HG03135 (cell line): ENCODE data around the gene MRPL38.
A peak's percentile ranks its signal among the peaks of the same experiment; 100 is the strongest.

Source experiments
- ATAC-seq: cut with Tn5 transposase; IDR thresholded peaks from one replicate; pipeline ENCODE4 v1.9.1; 2021; ENCODE audit warnings: mild to moderate bottlenecking, moderate library complexity; ENCODE audit not compliant: unreplicated experiment

MRPL38 gene

DNA sequence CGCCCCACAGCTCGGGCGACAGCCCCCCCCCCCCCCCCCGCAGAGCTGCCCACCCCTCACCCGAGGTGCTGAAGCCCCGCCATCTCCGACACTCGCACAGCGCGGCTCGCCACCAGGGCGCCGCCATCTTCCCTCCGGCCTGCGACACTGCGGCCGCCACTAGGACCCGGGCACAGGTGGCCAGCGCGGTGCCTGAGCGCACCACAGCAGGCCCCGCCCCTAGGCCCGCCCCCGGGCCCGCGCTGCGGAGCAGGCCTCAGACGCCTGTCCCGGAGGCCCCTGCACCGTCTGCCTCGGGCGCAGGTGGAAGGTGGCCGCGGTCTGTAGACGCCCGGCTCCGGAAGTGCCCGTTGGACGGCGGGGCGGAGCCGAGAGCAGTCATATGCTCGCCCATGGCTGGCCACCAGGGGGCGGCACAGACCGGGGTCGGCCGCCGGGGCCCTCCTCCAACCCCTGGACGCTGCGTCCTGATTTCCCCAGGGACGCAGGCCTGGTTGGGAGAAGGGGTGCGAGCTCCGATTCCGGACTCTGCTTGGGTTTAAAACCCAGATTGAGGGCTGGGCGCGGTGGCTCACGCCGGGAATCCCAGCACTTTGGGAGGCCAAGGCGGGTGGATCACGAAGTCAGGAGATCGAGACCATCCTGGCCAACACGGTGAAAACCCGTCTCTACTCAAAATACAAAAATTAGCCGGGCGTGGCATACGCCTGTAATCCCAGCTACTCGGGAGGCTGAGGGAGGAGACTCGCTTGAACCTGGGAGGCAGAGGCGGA lies at the start of gene MRPL38:
Gene MRPL38, minus strand, starts transcription at position 136 of the 773 bp plus-strand sequence. Its CDS starts 9 bp downstream, at position 127.
- peak; percentile 96 for ATAC-seq

DNA sequence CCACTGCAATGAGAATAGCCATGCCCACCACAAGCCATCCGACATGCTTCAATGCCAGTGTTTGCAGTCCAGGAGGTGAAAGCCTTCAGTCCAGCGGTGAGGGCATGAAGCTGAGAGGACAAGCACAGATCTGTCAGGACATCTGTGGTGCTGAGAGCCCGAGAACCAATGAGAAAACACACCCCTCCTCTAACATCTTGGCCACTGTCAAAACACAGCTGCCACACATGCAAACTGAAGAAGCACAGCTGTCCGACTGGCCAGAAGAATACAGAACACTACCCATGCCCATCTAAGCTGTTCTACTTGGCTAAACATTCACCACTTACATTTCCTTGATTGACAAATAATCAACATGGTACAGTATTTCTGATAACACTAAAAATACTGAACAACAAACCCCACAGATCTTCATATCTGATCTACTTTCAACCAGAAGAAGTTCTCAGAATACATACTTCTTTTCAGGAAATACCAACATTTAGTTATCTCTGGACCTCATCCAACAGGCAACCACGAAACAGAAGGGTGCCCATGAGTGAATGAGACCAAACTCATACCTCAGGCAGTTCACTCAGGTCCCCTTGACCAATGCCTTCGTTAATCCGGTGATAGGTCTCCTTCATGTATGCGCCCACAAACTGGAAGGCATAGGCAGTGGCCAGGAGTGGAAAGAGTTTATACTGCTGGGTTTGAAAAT lies 46.3 kb upstream of the MRPL38 start:
- no peak for ATAC-seq

DNA sequence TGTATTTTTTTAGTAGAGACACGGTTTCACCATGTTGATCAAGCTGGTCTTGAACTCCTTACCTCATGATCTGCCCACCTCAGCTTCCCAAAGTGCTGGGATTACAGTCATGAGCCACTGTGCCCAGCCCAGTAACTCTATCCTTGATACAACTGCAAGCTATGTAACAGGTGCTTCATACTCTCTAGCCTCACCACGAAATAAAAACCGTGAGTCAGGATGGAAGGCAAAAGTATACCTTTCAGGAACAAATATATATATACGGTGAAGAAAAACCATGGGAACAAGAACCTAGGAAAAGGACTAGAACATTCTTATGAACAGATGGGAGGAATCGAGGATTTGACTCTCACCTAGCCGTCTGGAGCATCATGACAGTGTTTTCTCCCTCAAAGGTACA lies 45.7 kb upstream of the MRPL38 start:
- ATAC-seq: no peak

DNA sequence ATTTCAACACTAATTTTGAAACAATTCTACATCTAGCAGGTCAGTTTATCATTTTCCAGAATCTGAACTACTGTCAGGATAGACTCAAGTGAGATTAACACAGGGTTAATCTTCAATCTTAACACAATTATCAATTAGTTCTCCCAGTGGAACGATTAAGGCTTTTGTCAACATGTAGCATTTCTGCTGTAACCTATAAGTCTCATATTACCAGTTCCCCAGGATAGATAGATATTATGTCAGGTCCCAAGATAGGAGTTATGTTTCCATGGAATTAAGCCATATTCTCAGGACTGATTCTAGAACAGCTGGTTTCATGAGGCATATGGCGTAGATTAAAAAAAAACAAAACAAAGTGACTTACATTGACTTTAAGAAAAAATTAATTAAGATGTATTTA lies 40.5 kb upstream of the MRPL38 start:
- ATAC-seq: no peak

DNA sequence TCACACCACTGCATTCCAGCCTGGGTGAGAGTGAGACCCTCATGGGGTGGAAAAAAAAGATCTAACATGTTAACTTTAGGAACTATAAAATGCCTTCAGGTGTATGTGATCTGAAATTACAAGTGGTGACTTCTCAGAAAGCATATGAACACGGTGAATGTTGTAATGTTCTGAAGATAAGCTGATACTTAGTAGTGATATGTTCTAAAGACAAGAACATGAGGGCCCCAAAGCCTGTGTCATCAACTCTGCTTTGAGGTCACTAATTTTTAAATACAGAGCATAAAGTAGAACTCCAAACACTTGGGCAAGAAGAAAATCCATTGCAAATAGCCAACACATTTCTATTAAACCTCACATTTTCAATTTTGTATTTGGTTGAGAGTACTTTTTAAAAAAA lies 38.8 kb upstream of the MRPL38 start:
- ATAC-seq: no peak

DNA sequence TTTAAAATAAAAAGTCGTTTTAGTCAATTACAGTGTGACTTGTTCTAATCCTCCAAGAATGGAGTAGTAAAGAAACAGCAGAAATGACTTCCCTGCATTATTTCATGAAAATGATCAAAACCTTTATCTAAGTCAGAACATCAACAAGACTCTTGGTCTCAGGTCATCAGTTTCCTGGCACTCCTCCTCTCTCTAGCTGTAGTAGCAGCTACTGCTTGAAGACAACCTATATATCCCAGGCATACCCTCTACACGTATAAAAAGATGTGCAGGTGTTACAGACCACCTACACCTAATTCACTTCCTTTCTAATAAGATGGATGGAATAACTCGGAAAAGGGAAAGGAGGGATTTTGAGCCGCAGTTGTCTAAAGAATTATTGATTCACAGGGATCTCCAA lies 37.8 kb upstream of the MRPL38 start:
- no peak for ATAC-seq

DNA sequence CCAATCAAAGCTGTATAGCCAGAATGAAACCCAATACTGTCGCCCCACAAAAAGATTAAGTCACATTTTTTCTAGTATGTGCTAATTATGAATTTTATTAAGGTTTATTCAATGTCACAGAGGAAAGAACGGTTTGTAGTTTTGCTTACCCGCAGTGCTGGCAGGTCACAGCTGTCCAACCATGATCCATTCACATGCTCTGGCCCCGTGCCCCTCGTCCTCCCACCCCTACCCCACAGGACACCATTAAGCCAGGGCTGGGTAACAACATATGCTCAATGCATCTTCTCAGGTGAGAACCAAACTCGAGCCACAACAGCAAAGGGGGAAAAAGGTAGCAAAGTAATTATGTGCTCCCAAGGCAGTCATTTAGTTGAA lies 36.7 kb upstream of the MRPL38 start:
- ATAC-seq: no peak

DNA sequence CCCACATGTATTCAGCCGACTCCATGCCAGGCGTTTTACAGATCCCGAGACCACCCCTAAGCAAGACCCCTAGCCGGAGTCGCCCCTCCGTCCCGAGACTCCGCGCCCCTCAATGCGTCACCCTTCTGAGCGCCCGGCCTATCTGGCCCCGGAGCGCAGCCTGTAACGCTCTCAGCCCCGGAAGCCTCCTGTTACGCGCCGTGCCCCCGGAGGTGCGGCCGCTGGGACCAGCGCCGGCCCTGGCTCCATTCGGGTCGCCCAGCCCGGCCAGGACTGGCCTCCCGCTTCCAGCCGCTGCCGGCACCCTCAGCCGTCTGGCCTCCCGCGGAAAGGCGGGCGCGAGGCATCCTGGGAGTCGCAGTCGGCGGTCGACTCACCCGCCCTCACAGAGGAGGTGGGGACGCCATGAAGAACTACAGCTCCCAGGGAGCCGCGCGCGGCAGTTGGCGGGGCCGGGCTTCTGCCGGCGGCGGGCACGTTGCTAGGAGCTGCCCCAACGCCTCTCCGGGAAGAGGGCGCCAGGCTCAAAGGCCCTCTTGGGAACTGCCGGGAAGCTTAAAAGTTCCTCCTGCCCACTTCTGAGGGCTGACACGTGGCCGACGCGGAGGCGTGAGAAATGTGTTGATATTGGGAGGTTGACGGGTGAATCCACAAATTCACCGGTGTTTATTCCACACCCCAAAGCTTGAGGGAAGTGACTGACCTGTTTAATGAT lies 36.2 kb upstream of the MRPL38 start, which contains the start of gene FBF1:
Gene FBF1, minus strand, starts transcription at position 316 of the 715 bp plus-strand sequence. CDS start 2,893 bp downstream, outside the sequence.
- peak; percentile 88 for ATAC-seq

DNA sequence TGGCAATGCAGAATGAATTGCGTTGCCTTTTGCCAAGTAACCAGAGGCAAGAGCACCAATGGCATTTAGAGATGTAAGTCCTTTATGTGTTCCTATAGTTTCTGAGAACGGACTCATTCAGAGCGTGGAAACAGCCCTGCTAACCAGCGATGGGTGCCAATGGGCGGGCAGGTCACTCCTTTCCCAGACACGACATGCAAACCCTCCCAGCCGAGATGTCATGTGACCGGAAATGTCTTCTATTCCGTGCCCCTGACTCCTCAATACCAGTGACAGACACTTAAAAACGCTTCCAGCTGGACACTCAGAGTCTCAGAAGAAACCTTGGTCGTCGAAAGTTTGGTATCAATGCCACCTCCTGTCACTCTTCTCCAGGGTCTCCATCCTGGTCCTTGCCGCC lies 33.0 kb upstream of the MRPL38 start:
- no peak for ATAC-seq

DNA sequence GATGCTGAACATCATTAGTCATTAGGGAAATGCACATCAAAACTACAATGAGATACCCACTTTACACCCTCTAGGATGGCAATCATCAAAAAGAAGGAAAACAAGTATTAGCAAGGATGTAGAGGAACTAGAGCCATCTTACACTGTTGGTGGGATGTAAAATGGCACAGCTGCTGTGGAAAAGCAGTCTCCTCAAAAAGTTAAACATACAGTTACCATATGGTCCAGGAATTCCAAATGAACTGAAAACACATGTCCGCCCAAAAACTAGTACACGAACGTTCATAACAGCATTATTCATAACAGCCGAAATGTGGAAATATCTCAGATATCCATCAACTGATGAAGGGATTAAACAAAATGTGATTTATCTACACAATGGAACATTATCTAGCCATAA lies 29.1 kb upstream of the MRPL38 start:
- no peak for ATAC-seq

DNA sequence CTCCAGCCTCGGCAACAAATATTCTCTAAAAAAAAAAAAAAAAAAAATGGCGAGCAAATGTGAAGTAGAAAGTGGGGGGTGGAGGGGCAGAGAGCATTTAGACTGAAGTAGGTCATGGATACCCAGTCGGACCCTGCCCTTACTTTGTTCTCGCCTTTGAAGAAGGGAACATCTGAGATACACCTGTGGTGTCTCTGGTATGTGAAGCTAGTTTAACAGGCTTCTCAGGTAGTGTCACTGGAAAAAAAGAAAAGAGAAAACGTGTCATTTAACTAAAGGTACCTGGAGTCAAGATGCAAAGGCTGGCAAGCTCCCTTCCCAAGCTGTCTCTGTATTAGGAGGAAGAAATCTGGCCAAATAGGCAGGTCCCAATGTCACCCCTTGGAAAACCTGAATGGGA lies 28.2 kb upstream of the MRPL38 start:
- no peak for ATAC-seq

DNA sequence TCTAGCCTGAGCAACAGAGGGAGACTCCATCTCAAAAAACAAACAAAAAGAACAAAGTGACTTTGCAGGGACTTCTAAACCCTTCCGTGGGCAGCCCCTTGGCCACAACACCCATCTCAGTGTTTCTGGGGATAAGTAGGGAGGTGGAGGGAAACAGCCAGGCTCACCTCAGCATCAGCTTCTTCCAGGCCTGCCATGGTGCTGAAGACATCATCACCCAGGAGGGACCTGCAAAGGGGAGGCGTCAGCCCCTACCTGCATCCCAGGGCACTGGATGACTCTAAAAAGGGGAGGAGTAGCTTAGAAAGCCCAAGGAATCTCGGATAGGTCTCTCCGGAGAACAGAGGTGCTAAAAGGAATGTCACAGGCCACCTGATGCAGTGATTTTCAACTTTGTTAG lies 26.4 kb upstream of the MRPL38 start:
- no peak for ATAC-seq

DNA sequence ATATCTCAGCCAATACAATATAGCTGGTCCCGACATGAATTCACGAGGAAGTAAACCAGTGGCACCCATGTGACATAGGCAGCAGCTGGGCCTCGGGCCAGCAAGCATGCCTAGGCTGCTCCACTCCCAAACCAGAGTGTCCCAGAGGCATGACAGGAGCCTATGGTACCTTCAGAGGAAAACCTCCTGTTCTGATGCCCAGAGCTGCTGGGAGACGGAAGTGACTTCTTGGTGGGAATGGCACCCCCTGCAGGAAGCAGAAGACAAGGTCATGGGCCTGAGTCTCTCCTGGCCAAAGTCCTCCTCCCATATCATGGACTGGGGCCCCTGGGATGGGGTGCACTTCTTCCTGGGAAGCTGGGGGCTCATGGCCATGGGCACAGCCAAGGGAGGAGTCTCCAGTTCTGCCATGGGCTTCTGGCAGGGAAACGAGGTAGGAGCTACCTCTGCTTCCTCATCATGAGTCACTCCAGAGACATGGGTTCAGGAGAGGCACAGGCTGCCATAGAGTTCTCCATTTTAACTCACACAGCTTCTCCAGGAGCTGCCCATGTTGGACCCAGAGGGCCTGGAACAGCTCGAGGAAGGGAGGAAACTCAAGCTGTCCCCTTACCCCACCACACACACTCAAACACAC lies 22.7 kb upstream of the MRPL38 start:
- no peak for ATAC-seq

DNA sequence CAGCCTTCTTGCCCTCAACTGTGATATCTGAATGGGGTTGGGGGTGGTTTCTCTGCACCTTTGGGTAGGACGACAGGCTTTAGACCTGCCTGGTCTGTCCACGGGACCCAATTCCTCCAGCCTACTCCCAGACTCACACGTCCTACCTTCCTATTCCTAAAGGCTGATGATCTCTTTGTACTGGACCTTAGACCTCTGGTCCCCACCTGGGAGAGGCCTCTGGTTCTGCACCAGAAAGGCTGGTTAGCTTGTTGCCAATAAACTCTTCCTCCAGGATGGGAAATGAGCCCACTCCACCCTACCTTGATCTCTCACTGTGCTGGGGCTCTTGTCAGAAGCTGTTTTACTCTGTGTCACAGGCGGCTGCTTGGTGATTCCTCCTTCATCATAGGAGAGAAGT lies 21.8 kb upstream of the MRPL38 start:
- ATAC-seq: no peak

DNA sequence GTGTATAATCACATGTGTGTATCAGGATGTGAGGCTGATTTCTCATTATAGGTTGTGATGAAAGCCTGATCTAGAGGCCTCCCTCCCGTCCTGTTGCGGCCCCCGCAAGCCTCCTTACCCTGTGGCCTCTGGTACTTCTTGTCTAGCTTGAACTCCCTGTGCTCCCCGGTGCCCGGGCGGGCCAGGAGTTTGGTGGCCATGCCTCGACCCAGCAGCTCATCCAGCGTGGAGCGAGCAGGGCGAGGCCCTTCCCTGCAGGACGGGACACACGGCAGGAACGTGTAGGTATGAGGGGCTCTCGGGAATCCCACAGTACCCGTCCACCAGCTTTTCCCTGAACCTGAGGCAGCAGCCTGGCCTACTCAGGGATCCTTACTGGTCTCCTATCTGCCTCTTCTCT lies 21.2 kb upstream of the MRPL38 start:
- no peak for ATAC-seq

DNA sequence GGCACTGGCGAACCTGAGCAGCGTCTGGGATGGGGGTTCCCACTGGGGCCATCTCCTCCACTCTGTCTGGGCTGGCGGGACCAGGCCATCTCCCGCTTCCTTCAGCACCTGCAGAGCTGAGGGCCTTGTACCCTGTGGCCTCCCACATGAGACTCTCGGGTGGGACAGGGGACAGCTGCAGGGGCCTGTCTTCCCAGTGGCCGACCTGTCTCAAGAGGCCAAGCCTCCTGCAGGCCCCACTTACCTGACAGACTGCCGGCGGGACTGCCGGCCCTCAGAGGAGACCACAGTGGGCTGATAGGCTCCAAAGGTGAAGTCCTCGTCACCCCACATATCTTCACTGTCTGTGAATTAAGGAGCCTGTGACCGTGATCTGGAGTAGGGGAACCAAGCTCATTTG lies 20.4 kb upstream of the MRPL38 start:
- ATAC-seq: no peak

DNA sequence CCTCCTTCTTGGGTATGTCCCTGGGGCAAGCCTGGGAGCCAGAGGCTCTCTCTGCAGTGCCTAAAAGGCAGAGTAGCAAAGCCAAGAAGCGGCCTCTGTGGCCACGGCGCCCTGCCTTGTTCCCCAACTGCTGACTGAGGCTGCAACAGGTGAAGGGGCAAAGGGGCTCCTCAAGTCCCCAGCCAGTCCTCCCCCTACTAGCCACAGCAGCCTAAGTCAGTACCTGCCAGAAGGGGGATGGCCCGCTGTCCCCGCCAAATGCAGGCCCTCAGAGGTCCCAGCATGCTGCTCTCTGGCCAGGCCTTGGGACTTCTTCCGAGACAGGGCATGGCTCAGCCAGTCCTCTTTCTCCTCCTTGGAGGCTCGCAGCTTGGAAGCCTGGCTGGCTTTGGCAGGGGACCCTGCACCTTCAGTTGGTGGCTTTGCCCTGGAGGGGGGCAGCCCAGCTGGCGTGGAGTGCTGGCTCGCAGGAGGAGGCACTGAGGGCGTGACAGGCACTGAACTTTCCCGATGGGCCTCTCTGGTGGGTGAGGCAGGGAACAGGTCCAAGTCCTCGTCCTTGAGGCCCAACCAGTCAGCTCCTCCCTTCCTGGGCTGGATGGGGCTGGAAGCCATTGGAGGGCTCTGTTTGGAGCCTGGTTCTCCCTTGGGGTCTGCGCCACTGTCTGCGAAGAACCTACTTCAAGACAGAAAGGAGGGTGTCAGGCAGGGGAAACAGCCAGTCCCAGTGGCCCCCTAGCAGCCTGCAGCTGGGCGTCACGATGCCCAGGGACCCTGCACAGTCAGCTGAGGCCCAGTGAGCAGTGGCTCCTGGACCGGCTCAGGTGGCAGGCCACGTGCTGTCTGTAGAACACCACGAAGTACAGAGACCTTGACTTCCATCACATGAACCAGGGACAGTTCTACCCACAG lies 18.5 kb upstream of the MRPL38 start:
- ATAC-seq: no peak

DNA sequence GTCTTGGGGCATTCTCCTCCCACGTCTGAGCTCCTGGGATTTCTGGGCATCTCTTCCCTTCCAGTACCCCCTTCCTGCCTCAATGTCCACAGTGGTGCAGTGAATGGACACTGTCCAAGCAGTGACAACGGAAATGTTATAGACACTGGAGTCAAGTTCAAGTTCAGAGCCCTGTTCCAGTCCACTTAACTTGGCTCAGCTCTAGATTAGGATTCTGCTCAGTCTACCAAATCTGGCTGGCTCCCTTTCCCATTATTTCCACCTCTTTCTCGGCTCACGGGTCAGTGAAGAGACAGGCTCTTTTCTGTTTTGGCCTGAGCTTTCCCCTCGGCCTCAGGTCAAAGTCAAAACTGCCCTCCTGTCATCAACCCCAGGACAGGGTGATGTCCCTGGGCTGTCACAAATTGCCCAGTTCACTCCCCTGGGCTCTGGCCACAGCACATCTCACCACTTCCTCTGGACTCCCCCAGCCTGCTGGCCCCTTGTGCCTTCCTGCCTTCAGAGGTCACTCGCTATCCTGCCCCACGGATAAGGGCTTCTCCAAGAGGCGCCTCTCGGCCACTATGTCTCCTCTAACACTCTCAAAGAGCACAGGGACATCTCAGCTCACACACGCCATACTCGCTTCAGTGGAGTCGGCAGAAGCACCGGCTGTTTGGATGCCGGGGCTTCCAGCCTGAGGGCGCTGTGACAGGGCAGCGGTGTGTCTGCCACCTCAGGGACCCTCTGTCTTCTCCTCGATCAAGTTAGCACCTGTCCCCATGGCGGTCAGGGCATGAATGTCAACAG lies 17.7 kb upstream of the MRPL38 start:
- no peak for ATAC-seq

DNA sequence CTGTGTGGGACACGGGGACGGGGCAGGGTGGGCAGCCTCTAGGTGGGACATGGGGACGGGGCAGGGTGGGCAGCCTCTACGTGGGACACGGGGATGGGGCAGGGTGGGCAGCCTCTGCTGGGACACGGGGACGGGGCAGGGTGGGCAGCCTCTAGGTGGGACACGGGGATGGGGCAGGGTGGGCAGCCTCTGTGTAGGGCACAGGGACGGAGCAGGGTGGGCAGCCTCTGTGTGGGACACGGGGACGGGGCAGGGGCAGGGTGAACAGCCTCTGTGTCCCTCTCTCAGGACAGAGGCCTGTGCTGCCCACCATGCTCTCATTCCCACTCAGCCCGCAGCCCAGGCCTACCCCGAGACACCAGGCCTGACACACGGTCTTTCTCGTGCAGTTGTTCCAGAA lies 16.9 kb upstream of the MRPL38 start:
- ATAC-seq: no peak
